Suprapubic skin (tissue), 4 donors: ENCODE data around the gene SIN3A. TPM values are rescaled to one million over a fixed set of nuclear protein-coding genes. Genes with fewer than 3 reads are reported as not detected.

Experiments
- DNase-seq, 2 donors: peaks; one replicate each; pipeline ENCODE4 v3.0.0-alpha.2; 2019; ENCODE audit warnings: low spot score in 2 of 2
- H3K27ac ChIP-seq: fragments of 200-600 bp; sonication (generic); one replicate; pipeline ENCODE4 v1.5.1; 2019
- H3K27me3 ChIP-seq: fragments of 200-600 bp; sonication (generic); one replicate; pipeline ENCODE4 v1.5.1; 2019
- H3K36me3 ChIP-seq: fragments of 200-600 bp; sonication (generic); one replicate; pipeline ENCODE4 v1.5.1; 2019
- H3K4me1 ChIP-seq: fragments of 200-600 bp; sonication (generic); one replicate; pipeline ENCODE4 v1.5.1; 2019
- H3K4me3 ChIP-seq: fragments of 200-600 bp; sonication (generic); one replicate; pipeline ENCODE4 v1.5.1; 2019; ENCODE audit warnings: mild to moderate bottlenecking
- H3K9me3 ChIP-seq: fragments of 200-600 bp; sonication (generic); one replicate; pipeline ENCODE4 v1.5.1; 2019
- CTCF ChIP-seq, 2 donors: fragments of 200-600 bp in 1 of 2; fragments of 450-650 bp in 1 of 2; sonication (generic) in 1 of 2; IDR thresholded peaks; one replicate each; pipeline ENCODE4 v1.5.1; 2016 to 2019; ENCODE audit warnings: antibody characterized with exemption in 2 of 2, mild to moderate bottlenecking in 1 of 2, moderate library complexity in 1 of 2
- EP300 ChIP-seq: sonication (generic); formaldehyde crosslinking; IDR thresholded peaks from one replicate; pipeline ENCODE4 v1.6.1; 2017; ENCODE audit warnings: antibody characterized with exemption
- POLR2A ChIP-seq, 2 donors: fragments of 450-650 bp; IDR thresholded peaks; one replicate each; pipeline ENCODE4 v1.6.1; 2017; ENCODE audit warnings: antibody characterized with exemption in 2 of 2, mild to moderate bottlenecking in 2 of 2, moderate library complexity in 2 of 2
- POLR2AphosphoS5 ChIP-seq, 3 donors: sonication (generic); formaldehyde crosslinking; IDR thresholded peaks; one replicate each; pipeline ENCODE4 v1.6.1; 2017; ENCODE audit warnings: antibody characterized with exemption in 3 of 3
- WGBS: methylation state at CpG from one replicate; pipeline ENCODE4 v1.1.5; 2018; 5-methylcytosine and 5-hydroxymethylcytosine counted together
- total RNA-seq, 4 donors: library from RNA; depleted of rRNA; stranded (reverse); fragments of >200 nt; gene quantifications; one replicate each; pipeline ENCODE4 v1.1.0, GENCODE V29; 2016

SIN3A gene
- total RNA-seq, 4 donors from 2014 or later = 55.2 to 94.8 (median 66.0) TPM

- no peak overlapping the region for H3K27ac ChIP-seq
- peaks cover 40% of the 10 kb centered on the region for H3K36me3 ChIP-seq
- no peak for DNase-seq
- WGBS = 52% methylated on average over 1 of the region's 1 CpG
- H3K4me1 ChIP-seq = peaks cover 13% of the 10 kb centered on the region
- no peak for TF ChIP-seq CTCF (IDR thresholded peaks at IDR 0.05)
- no peak for TF ChIP-seq EP300
- no peak for TF ChIP-seq POLR2A (IDR thresholded peaks at IDR 0.05)
- no peak for TF ChIP-seq POLR2AphosphoS5 (IDR thresholded peaks at IDR 0.05)
- H3K9me3 ChIP-seq = no peaks in the 10 kb centered on the region
- no peaks in the 10 kb centered on the region for H3K27me3 ChIP-seq
- no peak overlapping the region for H3K4me3 ChIP-seq
Observed at GRCh38 chr15:75431682-75432081, 19.8 kb downstream of the SIN3A start.

- Histone ChIP-seq H3K27ac (no peak overlapping the region), H3K4me3 (no peak overlapping the region), H3K4me1 (peaks cover 9% of the 10 kb centered on the region), H3K9me3 (no peaks in the 10 kb centered on the region), H3K27me3 (no peaks in the 10 kb centered on the region), H3K36me3 (peaks cover 44% of the 10 kb centered on the region)
- WGBS = 80% methylated on average over 2 of the region's 2 CpGs
- no peak for DNase-seq
- TF ChIP-seq CTCF (IDR thresholded peaks at IDR 0.05) = no peak
- no peak for TF ChIP-seq POLR2AphosphoS5 (IDR thresholded peaks at IDR 0.05)
- TF ChIP-seq POLR2A (IDR thresholded peaks at IDR 0.05) = no peak
- no peak for TF ChIP-seq EP300
Observed at GRCh38 chr15:75431270-75431669, 20.2 kb downstream of the SIN3A start.

GRCh38 chr15:75430259-75430658 lies 21.2 kb downstream of the SIN3A start:
- Histone ChIP-seq H3K36me3 (peaks cover 42% of the 10 kb centered on the region), H3K27ac (no peak overlapping the region), H3K4me1 (peaks cover 5% of the 10 kb centered on the region), H3K27me3 (no peaks in the 10 kb centered on the region), H3K4me3 (no peak overlapping the region), H3K9me3 (no peaks in the 10 kb centered on the region)
- TF ChIP-seq CTCF (IDR thresholded peaks at IDR 0.05) (no peak), POLR2A (IDR thresholded peaks at IDR 0.05) (no peak), EP300 (no peak), POLR2AphosphoS5 (IDR thresholded peaks at IDR 0.05) (no peak)
- no peak for DNase-seq
- WGBS = 95% methylated on average over 7 of the region's 7 CpGs

- Histone ChIP-seq H3K27ac (no peak overlapping the region), H3K9me3 (no peaks in the 10 kb centered on the region), H3K27me3 (no peaks in the 10 kb centered on the region), H3K4me3 (no peak overlapping the region), H3K36me3 (peaks cover 55% of the 10 kb centered on the region), H3K4me1 (no peaks in the 10 kb centered on the region)
- TF ChIP-seq CTCF (IDR thresholded peaks at IDR 0.05) (no peak), EP300 (no peak), POLR2A (IDR thresholded peaks at IDR 0.05) (no peak), POLR2AphosphoS5 (IDR thresholded peaks at IDR 0.05) (no peak)
- no peak for DNase-seq
- 95% methylated on average over 3 of the region's 3 CpGs for WGBS
Observed at GRCh38 chr15:75428152-75428551, 23.3 kb downstream of the SIN3A start.

- Histone ChIP-seq H3K27me3 (no peaks in the 10 kb centered on the region), H3K36me3 (peaks cover 75% of the 10 kb centered on the region), H3K4me3 (no peak overlapping the region), H3K9me3 (no peaks in the 10 kb centered on the region), H3K4me1 (no peaks in the 10 kb centered on the region), H3K27ac (no peak overlapping the region)
- DNase-seq = no peak
- WGBS = 85% methylated on average over 3 of the region's 3 CpGs
- no peak for TF ChIP-seq POLR2A (IDR thresholded peaks at IDR 0.05)
- TF ChIP-seq POLR2AphosphoS5 (IDR thresholded peaks at IDR 0.05) = no peak
- no peak for TF ChIP-seq EP300
- TF ChIP-seq CTCF (IDR thresholded peaks at IDR 0.05) = no peak
Observed at GRCh38 chr15:75425966-75426500, 25.5 kb downstream of the SIN3A start.
